WTC11 (cell line): ENCODE results near the gene RBMS1. TPM values are rescaled to one million over a fixed set of nuclear protein-coding genes. Genes with fewer than 3 reads are reported as not detected.

Experiments
- ATAC-seq: fragments of 200-7000 bp; cut with Tn5 transposase; 2 replicates; pipeline ENCODE4 v1.10.0; 2021; ENCODE audit warnings: mild to moderate bottlenecking, moderate library complexity
- CTCF ChIA-PET: fragments of 300-600 bp; sonication (Branson Sonifier 250); formaldehyde crosslinking; loops from one replicate; lab custom pipeline; 2021; ENCODE audit warnings: antibody characterized with exemption; lab: Charles Lee
- POLR2A ChIA-PET: fragments of 350-600 bp; sonication (Branson Sonifier 250); formaldehyde crosslinking; loops from one replicate; lab custom pipeline; 2021; ENCODE audit warnings: antibody characterized with exemption; lab: Charles Lee
- DNase-seq: peaks from one replicate; pipeline ENCODE4 v3.0.0; 2021; ENCODE audit warnings: low spot score
- H3K27ac Mint-ChIP-seq: 2 replicates; pipeline ENCODE4 v1.8.0; 2021; ENCODE audit warnings: mixed read lengths
- H3K27me3 Mint-ChIP-seq: 2 replicates; pipeline ENCODE4 v1.8.0; 2021; ENCODE audit warnings: low read depth, mild to moderate bottlenecking, moderate library complexity, mixed read lengths
- H3K36me3 Mint-ChIP-seq: 2 replicates; pipeline ENCODE4 v1.8.0; 2021; ENCODE audit warnings: mixed read lengths
- H3K4me1 Mint-ChIP-seq: 2 replicates; pipeline ENCODE4 v1.8.0; 2022; ENCODE audit warnings: mixed read lengths
- H3K4me3 Mint-ChIP-seq: 2 replicates; pipeline ENCODE4 v1.8.0; 2021; ENCODE audit warnings: mild to moderate bottlenecking, moderate library complexity, mixed read lengths
- H3K9me3 Mint-ChIP-seq: 2 replicates; pipeline ENCODE4 v1.8.0; 2021; ENCODE audit warnings: mixed read lengths
- JUN ChIP-seq: sonication (generic); formaldehyde crosslinking; IDR thresholded peaks from 2 replicates; pipeline ENCODE4 v1.8.0; 2023; ENCODE audit warnings: mild to moderate bottlenecking, missing genetic modification reagents
- NFE2L1 ChIP-seq: sonication (generic); formaldehyde crosslinking; IDR thresholded peaks from 2 replicates; pipeline ENCODE4 v1.8.1; 2023; ENCODE audit warnings: missing genetic modification reagents
- NR1H2 ChIP-seq: sonication (generic); formaldehyde crosslinking; IDR thresholded peaks from 2 replicates; pipeline ENCODE4 v1.9.0; 2021; ENCODE audit warnings: mild to moderate bottlenecking, moderate library complexity, missing genetic modification reagents
- NR2C2 ChIP-seq: sonication (generic); formaldehyde crosslinking; IDR thresholded peaks from 2 replicates; pipeline ENCODE4 v1.8.0; 2022; ENCODE audit warnings: mild to moderate bottlenecking, missing genetic modification reagents
- NR3C1 ChIP-seq: sonication (generic); formaldehyde crosslinking; conservative IDR thresholded peaks from 2 replicates; pipeline ENCODE4 v1.8.1; 2023; ENCODE audit warnings: low read depth, mild to moderate bottlenecking, missing genetic modification reagents
- OVOL2 ChIP-seq: fragments of 250-450 bp; sonication (Bioruptor Pico); IDR thresholded peaks from 2 replicates; pipeline ENCODE4 v1.9.0; 2021; ENCODE audit warnings: mild to moderate bottlenecking, borderline replicate concordance
- RORB ChIP-seq: fragments of 250-450 bp; sonication (Bioruptor Pico); IDR thresholded peaks from 2 replicates; pipeline ENCODE4 v1.9.0; 2021; ENCODE audit warnings: mild to moderate bottlenecking
- ZNF138 ChIP-seq: sonication (generic); formaldehyde crosslinking; conservative IDR thresholded peaks from 2 replicates; pipeline ENCODE4 v1.8.1; 2022; ENCODE audit warnings: mild to moderate bottlenecking, moderate library complexity, missing genetic modification reagents
- ZNF219 ChIP-seq: sonication (generic); formaldehyde crosslinking; IDR thresholded peaks from 2 replicates; pipeline ENCODE4 v1.8.0; 2023; ENCODE audit warnings: missing genetic modification reagents, mild to moderate bottlenecking, borderline replicate concordance
- total RNA-seq: library from RNA; stranded (reverse); gene quantifications from 3 replicates; pipeline ENCODE4 v1.2.3, GENCODE V29; 2021
- TF ChIP-seq, protein P1 (sequence below): sonication (generic); formaldehyde crosslinking; IDR thresholded peaks from 2 replicates; pipeline ENCODE4 v1.8.0; 2023; ENCODE audit warnings: missing genetic modification reagents, mild to moderate bottlenecking, borderline replicate concordance
- TF ChIP-seq, protein P2 (sequence below): sonication (generic); formaldehyde crosslinking; IDR thresholded peaks from 2 replicates; pipeline ENCODE4 v1.8.1; 2023; ENCODE audit warnings: mild to moderate bottlenecking, moderate library complexity, missing genetic modification reagents
- TF ChIP-seq, protein P3 (sequence below): fragments of 250-450 bp; sonication (Bioruptor Pico); IDR thresholded peaks from 2 replicates; pipeline ENCODE4 v1.8.0; 2021; ENCODE audit warnings: mild to moderate bottlenecking
- TF ChIP-seq, protein P4 (sequence below): fragments of 250-450 bp; sonication (Bioruptor Pico); IDR thresholded peaks from 2 replicates; pipeline ENCODE4 v1.9.0; 2021; ENCODE audit warnings: mild to moderate bottlenecking, borderline replicate concordance

The RBMS1 gene
- total RNA-seq, 1 experiment from 2014 or later = 56.3 TPM

DNA sequence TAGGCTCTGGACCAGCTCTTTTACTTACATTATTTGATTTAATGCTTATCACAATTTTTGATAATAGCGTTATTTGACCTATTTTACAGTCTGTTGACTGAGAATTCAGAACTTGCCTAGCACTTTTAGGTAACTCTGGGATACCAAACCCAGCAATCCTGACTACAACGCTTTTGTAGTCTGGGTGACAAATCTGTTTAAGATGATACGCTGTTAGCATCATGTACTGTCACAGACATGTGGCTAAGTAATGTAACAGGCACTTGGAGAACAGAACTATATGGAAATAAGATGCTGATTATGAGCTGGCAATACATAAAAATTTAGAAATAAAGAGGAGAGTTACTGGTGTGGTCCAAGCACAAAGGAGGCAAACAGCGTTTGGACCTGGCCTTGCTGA is 130.6 kb downstream of the RBMS1 start (continued):
- TF ChIP-seq, protein P1, sequence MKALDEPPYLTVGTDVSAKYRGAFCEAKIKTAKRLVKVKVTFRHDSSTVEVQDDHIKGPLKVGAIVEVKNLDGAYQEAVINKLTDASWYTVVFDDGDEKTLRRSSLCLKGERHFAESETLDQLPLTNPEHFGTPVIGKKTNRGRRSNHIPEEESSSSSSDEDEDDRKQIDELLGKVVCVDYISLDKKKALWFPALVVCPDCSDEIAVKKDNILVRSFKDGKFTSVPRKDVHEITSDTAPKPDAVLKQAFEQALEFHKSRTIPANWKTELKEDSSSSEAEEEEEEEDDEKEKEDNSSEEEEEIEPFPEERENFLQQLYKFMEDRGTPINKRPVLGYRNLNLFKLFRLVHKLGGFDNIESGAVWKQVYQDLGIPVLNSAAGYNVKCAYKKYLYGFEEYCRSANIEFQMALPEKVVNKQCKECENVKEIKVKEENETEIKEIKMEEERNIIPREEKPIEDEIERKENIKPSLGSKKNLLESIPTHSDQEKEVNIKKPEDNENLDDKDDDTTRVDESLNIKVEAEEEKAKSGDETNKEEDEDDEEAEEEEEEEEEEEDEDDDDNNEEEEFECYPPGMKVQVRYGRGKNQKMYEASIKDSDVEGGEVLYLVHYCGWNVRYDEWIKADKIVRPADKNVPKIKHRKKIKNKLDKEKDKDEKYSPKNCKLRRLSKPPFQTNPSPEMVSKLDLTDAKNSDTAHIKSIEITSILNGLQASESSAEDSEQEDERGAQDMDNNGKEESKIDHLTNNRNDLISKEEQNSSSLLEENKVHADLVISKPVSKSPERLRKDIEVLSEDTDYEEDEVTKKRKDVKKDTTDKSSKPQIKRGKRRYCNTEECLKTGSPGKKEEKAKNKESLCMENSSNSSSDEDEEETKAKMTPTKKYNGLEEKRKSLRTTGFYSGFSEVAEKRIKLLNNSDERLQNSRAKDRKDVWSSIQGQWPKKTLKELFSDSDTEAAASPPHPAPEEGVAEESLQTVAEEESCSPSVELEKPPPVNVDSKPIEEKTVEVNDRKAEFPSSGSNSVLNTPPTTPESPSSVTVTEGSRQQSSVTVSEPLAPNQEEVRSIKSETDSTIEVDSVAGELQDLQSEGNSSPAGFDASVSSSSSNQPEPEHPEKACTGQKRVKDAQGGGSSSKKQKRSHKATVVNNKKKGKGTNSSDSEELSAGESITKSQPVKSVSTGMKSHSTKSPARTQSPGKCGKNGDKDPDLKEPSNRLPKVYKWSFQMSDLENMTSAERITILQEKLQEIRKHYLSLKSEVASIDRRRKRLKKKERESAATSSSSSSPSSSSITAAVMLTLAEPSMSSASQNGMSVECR = no peak
- TF ChIP-seq, protein P2, sequence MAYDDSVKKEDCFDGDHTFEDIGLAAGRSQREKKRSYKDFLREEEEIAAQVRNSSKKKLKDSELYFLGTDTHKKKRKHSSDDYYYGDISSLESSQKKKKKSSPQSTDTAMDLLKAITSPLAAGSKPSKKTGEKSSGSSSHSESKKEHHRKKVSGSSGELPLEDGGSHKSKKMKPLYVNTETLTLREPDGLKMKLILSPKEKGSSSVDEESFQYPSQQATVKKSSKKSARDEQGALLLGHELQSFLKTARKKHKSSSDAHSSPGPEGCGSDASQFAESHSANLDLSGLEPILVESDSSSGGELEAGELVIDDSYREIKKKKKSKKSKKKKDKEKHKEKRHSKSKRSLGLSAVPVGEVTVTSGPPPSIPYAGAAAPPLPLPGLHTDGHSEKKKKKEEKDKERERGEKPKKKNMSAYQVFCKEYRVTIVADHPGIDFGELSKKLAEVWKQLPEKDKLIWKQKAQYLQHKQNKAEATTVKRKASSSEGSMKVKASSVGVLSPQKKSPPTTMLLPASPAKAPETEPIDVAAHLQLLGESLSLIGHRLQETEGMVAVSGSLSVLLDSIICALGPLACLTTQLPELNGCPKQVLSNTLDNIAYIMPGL = no peak
- TF ChIP-seq JUN (CRISPR knock-in tag) (no peak), NFE2L1 (CRISPR knock-in tag) (no peak)

DNA sequence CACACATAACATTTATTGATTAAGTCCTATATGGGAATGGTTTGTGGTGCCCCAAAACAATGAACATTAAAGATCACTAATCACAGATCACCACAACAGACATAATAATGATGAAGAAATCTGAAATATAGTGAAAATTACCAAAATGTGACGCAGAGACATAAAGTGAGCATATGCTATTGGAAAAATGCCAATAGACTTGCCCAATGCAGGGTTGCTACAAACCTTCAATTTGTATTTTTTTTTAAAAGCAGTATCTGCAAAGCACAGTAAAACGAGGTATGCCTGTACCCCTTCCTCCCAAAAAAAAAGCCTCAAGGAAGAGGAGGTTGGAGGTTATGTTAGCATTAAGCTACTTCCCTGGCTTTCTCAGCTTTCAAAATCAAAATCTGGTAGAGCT is 131.1 kb downstream of the RBMS1 start:
- Mint-ChIP-seq H3K36me3 (peaks cover 4% of the 10 kb centered on the region), H3K27ac (no peak overlapping the region), H3K4me1 (peaks cover 62% of the 10 kb centered on the region), H3K27me3 (no peaks in the 10 kb centered on the region), H3K9me3 (no peaks in the 10 kb centered on the region), H3K4me3 (no peak overlapping the region)
- CTCF ChIA-PET = no interaction called here
- no peak for TF ChIP-seq RORB
- TF ChIP-seq, protein P3, sequence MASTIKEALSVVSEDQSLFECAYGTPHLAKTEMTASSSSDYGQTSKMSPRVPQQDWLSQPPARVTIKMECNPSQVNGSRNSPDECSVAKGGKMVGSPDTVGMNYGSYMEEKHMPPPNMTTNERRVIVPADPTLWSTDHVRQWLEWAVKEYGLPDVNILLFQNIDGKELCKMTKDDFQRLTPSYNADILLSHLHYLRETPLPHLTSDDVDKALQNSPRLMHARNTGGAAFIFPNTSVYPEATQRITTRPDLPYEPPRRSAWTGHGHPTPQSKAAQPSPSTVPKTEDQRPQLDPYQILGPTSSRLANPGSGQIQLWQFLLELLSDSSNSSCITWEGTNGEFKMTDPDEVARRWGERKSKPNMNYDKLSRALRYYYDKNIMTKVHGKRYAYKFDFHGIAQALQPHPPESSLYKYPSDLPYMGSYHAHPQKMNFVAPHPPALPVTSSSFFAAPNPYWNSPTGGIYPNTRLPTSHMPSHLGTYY (CRISPR knock-in tag) = no peak
- TF ChIP-seq NR3C1 (CRISPR knock-in tag) = no peak
- TF ChIP-seq ZNF219 (CRISPR knock-in tag) = no peak
- TF ChIP-seq NR2C2 (CRISPR knock-in tag) = no peak
- no peak for TF ChIP-seq ZNF138 (CRISPR knock-in tag)
- no peak for TF ChIP-seq NR1H2
- POLR2A ChIA-PET = interaction anchor here (0.5 kb wide), 1 partner anchor 607 kb away, joined by 3 read pairs; no protein-coding TSS in a partner anchor
- ATAC-seq (no peak), DNase-seq (no peak)

DNA sequence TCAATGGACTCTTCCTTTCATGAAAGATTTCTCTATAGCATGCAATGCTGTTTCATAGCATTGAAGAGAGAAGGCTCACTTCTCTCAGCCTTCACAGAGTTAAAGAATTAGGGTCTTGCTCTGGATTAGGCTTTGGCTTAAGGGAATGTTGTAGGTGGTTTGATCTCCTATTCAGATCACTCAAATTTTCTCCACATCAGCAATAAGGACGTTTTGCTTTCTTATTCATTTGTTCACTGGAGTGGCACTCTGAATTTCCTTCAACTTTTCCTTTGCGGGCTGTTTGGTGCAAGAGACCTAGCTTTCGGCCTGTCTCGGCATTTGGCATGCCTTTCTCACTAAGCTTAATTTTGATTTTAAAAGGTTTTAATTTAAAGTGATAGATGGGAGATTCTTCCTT is 131.6 kb downstream of the RBMS1 start:
- no peak for ATAC-seq
- no peak for DNase-seq
- no peaks in the 10 kb centered on the region for H3K27me3 Mint-ChIP-seq
- H3K27ac Mint-ChIP-seq = no peak overlapping the region
- no peaks in the 10 kb centered on the region for H3K9me3 Mint-ChIP-seq
- H3K36me3 Mint-ChIP-seq = peaks cover 4% of the 10 kb centered on the region
- H3K4me3 Mint-ChIP-seq = no peak overlapping the region
- TF ChIP-seq OVOL2 (CRISPR knock-in tag) = no peak
- TF ChIP-seq, protein P4, sequence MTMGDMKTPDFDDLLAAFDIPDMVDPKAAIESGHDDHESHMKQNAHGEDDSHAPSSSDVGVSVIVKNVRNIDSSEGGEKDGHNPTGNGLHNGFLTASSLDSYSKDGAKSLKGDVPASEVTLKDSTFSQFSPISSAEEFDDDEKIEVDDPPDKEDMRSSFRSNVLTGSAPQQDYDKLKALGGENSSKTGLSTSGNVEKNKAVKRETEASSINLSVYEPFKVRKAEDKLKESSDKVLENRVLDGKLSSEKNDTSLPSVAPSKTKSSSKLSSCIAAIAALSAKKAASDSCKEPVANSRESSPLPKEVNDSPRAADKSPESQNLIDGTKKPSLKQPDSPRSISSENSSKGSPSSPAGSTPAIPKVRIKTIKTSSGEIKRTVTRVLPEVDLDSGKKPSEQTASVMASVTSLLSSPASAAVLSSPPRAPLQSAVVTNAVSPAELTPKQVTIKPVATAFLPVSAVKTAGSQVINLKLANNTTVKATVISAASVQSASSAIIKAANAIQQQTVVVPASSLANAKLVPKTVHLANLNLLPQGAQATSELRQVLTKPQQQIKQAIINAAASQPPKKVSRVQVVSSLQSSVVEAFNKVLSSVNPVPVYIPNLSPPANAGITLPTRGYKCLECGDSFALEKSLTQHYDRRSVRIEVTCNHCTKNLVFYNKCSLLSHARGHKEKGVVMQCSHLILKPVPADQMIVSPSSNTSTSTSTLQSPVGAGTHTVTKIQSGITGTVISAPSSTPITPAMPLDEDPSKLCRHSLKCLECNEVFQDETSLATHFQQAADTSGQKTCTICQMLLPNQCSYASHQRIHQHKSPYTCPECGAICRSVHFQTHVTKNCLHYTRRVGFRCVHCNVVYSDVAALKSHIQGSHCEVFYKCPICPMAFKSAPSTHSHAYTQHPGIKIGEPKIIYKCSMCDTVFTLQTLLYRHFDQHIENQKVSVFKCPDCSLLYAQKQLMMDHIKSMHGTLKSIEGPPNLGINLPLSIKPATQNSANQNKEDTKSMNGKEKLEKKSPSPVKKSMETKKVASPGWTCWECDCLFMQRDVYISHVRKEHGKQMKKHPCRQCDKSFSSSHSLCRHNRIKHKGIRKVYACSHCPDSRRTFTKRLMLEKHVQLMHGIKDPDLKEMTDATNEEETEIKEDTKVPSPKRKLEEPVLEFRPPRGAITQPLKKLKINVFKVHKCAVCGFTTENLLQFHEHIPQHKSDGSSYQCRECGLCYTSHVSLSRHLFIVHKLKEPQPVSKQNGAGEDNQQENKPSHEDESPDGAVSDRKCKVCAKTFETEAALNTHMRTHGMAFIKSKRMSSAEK (CRISPR knock-in tag) = no peak
- ChIA-PET CTCF (no interaction called here), POLR2A (interaction anchor here (0.5 kb wide), 1 partner anchor 608 kb away, joined by 3 read pairs; no protein-coding TSS in a partner anchor)
- peaks cover 59% of the 10 kb centered on the region for H3K4me1 Mint-ChIP-seq
